Measurements from ENCODE around the gene ITIH1.

The ITIH1 gene

GRCh38 chr3:52810923-52811322 lies 33.5 kb downstream of the ITIH1 start:
- Histone ChIP-seq H2AFZ (ENCODE audit: insufficient read depth, low read length, poor library complexity) (no peak overlapping the region), H3K23ac (ENCODE audit: low read length) (no peak overlapping the region), H3K27me3 (ENCODE audit: insufficient read depth, low read length) (no peaks in the 10 kb centered on the region), H3K4me1 (ENCODE audit: control insufficient read depth in 1 of 2, insufficient read depth in 2 of 2, low read length in 2 of 2) (no peaks in the 10 kb centered on the region), H4K12ac (ENCODE audit: low read depth, low read length) (no peak overlapping the region), H3K79me2 (ENCODE audit: control insufficient read depth, insufficient read depth, low read length, poor library complexity) (no peaks in the 10 kb centered on the region), H2BK12ac (ENCODE audit: low read length) (no peak overlapping the region), H3K18ac (ENCODE audit: low read length) (no peak overlapping the region), H2AK5ac (ENCODE audit: low read length) (no peak overlapping the region), H2BK5ac (ENCODE audit: low read depth, low read length, poor library complexity) (no peak overlapping the region), H3K14ac (ENCODE audit: low read length) (no peak overlapping the region), H3K9ac (ENCODE audit: low read length) (no peak overlapping the region), H4K91ac (ENCODE audit: low read depth, low read length) (no peak overlapping the region), H4K8ac (ENCODE audit: low read depth, low read length) (no peak overlapping the region), H3K9me3 (ENCODE audit: insufficient read depth, low read depth, low read length) (peaks cover 6% of the 10 kb centered on the region), H3K27ac (ENCODE audit: low read depth, low read length) (no peak overlapping the region), H3K79me1 (ENCODE audit: low read length) (no peaks in the 10 kb centered on the region), H3K4me2 (ENCODE audit: low read length) (no peak overlapping the region), H2BK120ac (ENCODE audit: insufficient read depth, low read length, poor library complexity) (no peak overlapping the region), H3K4ac (ENCODE audit: low read depth, low read length) (no peak overlapping the region), H3K36me3 (ENCODE audit: control insufficient read depth in 1 of 2, insufficient read depth in 2 of 2, low read length in 2 of 2) (no peaks in the 10 kb centered on the region), H3K4me3 (ENCODE audit: low read depth, low read length) (no peak overlapping the region)
- DNase-seq, result no peak
- no CpG with 5 or more reads among the region's 11 CpGs for WGBS (ENCODE audit: extremely low coverage, insufficient coverage, insufficient read length)

GRCh38 chr3:52811452-52812011 lies 34.1 kb downstream of the ITIH1 start:
- H3K79me1 ChIP-seq (ENCODE audit: low read length), result no peaks in the 10 kb centered on the region
- no peak for DNase-seq
- no peak overlapping the region for H2BK120ac ChIP-seq (ENCODE audit: insufficient read depth, low read length, poor library complexity)
- no peaks in the 10 kb centered on the region for H3K27me3 ChIP-seq (ENCODE audit: insufficient read depth, low read length)
- no peak overlapping the region for H2AK5ac ChIP-seq (ENCODE audit: low read length)
- no peak overlapping the region for H2BK12ac ChIP-seq (ENCODE audit: low read length)
- H3K9me3 ChIP-seq (ENCODE audit: insufficient read depth, low read depth, low read length), result peaks cover 6% of the 10 kb centered on the region
- H4K91ac ChIP-seq (ENCODE audit: low read depth, low read length), result no peak overlapping the region
- no peak overlapping the region for H2AFZ ChIP-seq (ENCODE audit: insufficient read depth, low read length, poor library complexity)
- no peak overlapping the region for H3K4me2 ChIP-seq (ENCODE audit: low read length)
- H3K4me1 ChIP-seq (ENCODE audit: control insufficient read depth in 1 of 2, insufficient read depth in 2 of 2, low read length in 2 of 2), result no peaks in the 10 kb centered on the region
- no peak overlapping the region for H2BK5ac ChIP-seq (ENCODE audit: low read depth, low read length, poor library complexity)
- H4K12ac ChIP-seq (ENCODE audit: low read depth, low read length), result no peak overlapping the region
- no peaks in the 10 kb centered on the region for H3K79me2 ChIP-seq (ENCODE audit: control insufficient read depth, insufficient read depth, low read length, poor library complexity)
- H3K27ac ChIP-seq (ENCODE audit: low read depth, low read length), result no peak overlapping the region
- H3K4ac ChIP-seq (ENCODE audit: low read depth, low read length), result no peak overlapping the region
- no peak overlapping the region for H3K23ac ChIP-seq (ENCODE audit: low read length)
- WGBS (ENCODE audit: extremely low coverage, insufficient coverage, insufficient read length), result no CpG with 5 or more reads among the region's 7 CpGs
- H3K14ac ChIP-seq (ENCODE audit: low read length), result no peak overlapping the region
- H3K9ac ChIP-seq (ENCODE audit: low read length), result no peak overlapping the region
- H3K36me3 ChIP-seq (ENCODE audit: control insufficient read depth in 1 of 2, insufficient read depth in 2 of 2, low read length in 2 of 2), result no peaks in the 10 kb centered on the region
- H3K18ac ChIP-seq (ENCODE audit: low read length), result no peak overlapping the region
- H4K8ac ChIP-seq (ENCODE audit: low read depth, low read length), result no peak overlapping the region
- no peak overlapping the region for H3K4me3 ChIP-seq (ENCODE audit: low read depth, low read length)

GRCh38 chr3:52813810-52814209 lies 36.4 kb downstream of the ITIH1 start:
- Histone ChIP-seq H2BK12ac (ENCODE audit: low read length) (no peak overlapping the region), H2AK5ac (ENCODE audit: low read length) (no peak overlapping the region)
- WGBS (ENCODE audit: extremely low coverage, insufficient coverage, insufficient read length), result no CpG with 5 or more reads among the region's 8 CpGs

GRCh38 chr3:52816199-52816598 lies 38.8 kb downstream of the ITIH1 start:
- H2BK120ac ChIP-seq (ENCODE audit: insufficient read depth, low read length, poor library complexity), result no peak overlapping the region
- H2AFZ ChIP-seq (ENCODE audit: insufficient read depth, low read length, poor library complexity), result no peak overlapping the region
- no peaks in the 10 kb centered on the region for H3K4me1 ChIP-seq (ENCODE audit: control insufficient read depth in 1 of 2, insufficient read depth in 2 of 2, low read length in 2 of 2)
- H3K23ac ChIP-seq (ENCODE audit: low read length), result no peak overlapping the region
- no peak overlapping the region for H3K9ac ChIP-seq (ENCODE audit: low read length)
- WGBS (ENCODE audit: extremely low coverage, insufficient coverage, insufficient read length), result no CpG with 5 or more reads among the region's 6 CpGs
- no peak overlapping the region for H3K14ac ChIP-seq (ENCODE audit: low read length)
- H2AK5ac ChIP-seq (ENCODE audit: low read length), result no peak overlapping the region
- H4K12ac ChIP-seq (ENCODE audit: low read depth, low read length), result no peak overlapping the region
- H3K79me2 ChIP-seq (ENCODE audit: control insufficient read depth, insufficient read depth, low read length, poor library complexity), result no peaks in the 10 kb centered on the region
- H3K4me2 ChIP-seq (ENCODE audit: low read length), result no peak overlapping the region
- H3K79me1 ChIP-seq (ENCODE audit: low read length), result no peaks in the 10 kb centered on the region
- no peak overlapping the region for H4K8ac ChIP-seq (ENCODE audit: low read depth, low read length)
- no peaks in the 10 kb centered on the region for H3K27me3 ChIP-seq (ENCODE audit: insufficient read depth, low read length)
- no peak overlapping the region for H3K4me3 ChIP-seq (ENCODE audit: low read depth, low read length)
- no peak overlapping the region for H3K4ac ChIP-seq (ENCODE audit: low read depth, low read length)
- no peak overlapping the region for H2BK12ac ChIP-seq (ENCODE audit: low read length)
- DNase-seq, result peak in 1 of 2 donors; percentile 41
- no peak overlapping the region for H2BK5ac ChIP-seq (ENCODE audit: low read depth, low read length, poor library complexity)
- H3K36me3 ChIP-seq (ENCODE audit: control insufficient read depth in 1 of 2, insufficient read depth in 2 of 2, low read length in 2 of 2), result no peaks in the 10 kb centered on the region
- H3K18ac ChIP-seq (ENCODE audit: low read length), result no peak overlapping the region
- H3K27ac ChIP-seq (ENCODE audit: low read depth, low read length), result no peak overlapping the region
- H4K91ac ChIP-seq (ENCODE audit: low read depth, low read length), result no peak overlapping the region
- peaks cover 4% of the 10 kb centered on the region for H3K9me3 ChIP-seq (ENCODE audit: insufficient read depth, low read depth, low read length)

More at GRCh38 chr3:52813810-52814209, 36.4 kb downstream of the ITIH1 start:
- H3K4me3 ChIP-seq (ENCODE audit: low read depth, low read length), result no peak overlapping the region
- H3K27ac ChIP-seq (ENCODE audit: low read depth, low read length), result no peak overlapping the region
- DNase-seq, result no peak
- no peaks in the 10 kb centered on the region for H3K4me1 ChIP-seq (ENCODE audit: control insufficient read depth in 1 of 2, insufficient read depth in 2 of 2, low read length in 2 of 2)
- H4K91ac ChIP-seq (ENCODE audit: low read depth, low read length), result no peak overlapping the region
- no peak overlapping the region for H2BK120ac ChIP-seq (ENCODE audit: insufficient read depth, low read length, poor library complexity)
- H2AFZ ChIP-seq (ENCODE audit: insufficient read depth, low read length, poor library complexity), result no peak overlapping the region
- H3K14ac ChIP-seq (ENCODE audit: low read length), result no peak overlapping the region
- no peak overlapping the region for H4K8ac ChIP-seq (ENCODE audit: low read depth, low read length)
- no peak overlapping the region for H3K23ac ChIP-seq (ENCODE audit: low read length)
- no peaks in the 10 kb centered on the region for H3K36me3 ChIP-seq (ENCODE audit: control insufficient read depth in 1 of 2, insufficient read depth in 2 of 2, low read length in 2 of 2)
- H3K4me2 ChIP-seq (ENCODE audit: low read length), result no peak overlapping the region
- no peaks in the 10 kb centered on the region for H3K79me1 ChIP-seq (ENCODE audit: low read length)
- no peaks in the 10 kb centered on the region for H3K79me2 ChIP-seq (ENCODE audit: control insufficient read depth, insufficient read depth, low read length, poor library complexity)
- no peak overlapping the region for H3K4ac ChIP-seq (ENCODE audit: low read depth, low read length)
- H3K18ac ChIP-seq (ENCODE audit: low read length), result no peak overlapping the region
- H3K27me3 ChIP-seq (ENCODE audit: insufficient read depth, low read length), result no peaks in the 10 kb centered on the region
- H3K9ac ChIP-seq (ENCODE audit: low read length), result no peak overlapping the region
- H2BK5ac ChIP-seq (ENCODE audit: low read depth, low read length, poor library complexity), result no peak overlapping the region
- no peak overlapping the region for H4K12ac ChIP-seq (ENCODE audit: low read depth, low read length)
- peaks cover 5% of the 10 kb centered on the region for H3K9me3 ChIP-seq (ENCODE audit: insufficient read depth, low read depth, low read length)
